ENCODE measurements around the gene PRSS57.

PRSS57 gene

GRCh38 chr19:646779-647565 is 48.3 kb downstream of the PRSS57 start:
- no peaks in the 10 kb centered on the region for H3K27me3 Mint-ChIP-seq
- no peak overlapping the region for H3K4me3 Mint-ChIP-seq
- no peak overlapping the region for H3K27ac Mint-ChIP-seq
- peaks cover 15% of the 10 kb centered on the region for H3K36me3 Mint-ChIP-seq (ENCODE audit: low read depth)
- H3K9me3 Mint-ChIP-seq, result no peaks in the 10 kb centered on the region
- no peaks in the 10 kb centered on the region for H3K4me1 Mint-ChIP-seq (ENCODE audit: low read depth)

GRCh38 chr19:645912-646778 is 49.1 kb downstream of the PRSS57 start:
- Mint-ChIP-seq H3K4me3 (no peak overlapping the region), H3K27me3 (no peaks in the 10 kb centered on the region), H3K27ac (no peak overlapping the region), H3K4me1 (ENCODE audit: low read depth) (no peaks in the 10 kb centered on the region), H3K36me3 (ENCODE audit: low read depth) (peaks cover 15% of the 10 kb centered on the region), H3K9me3 (no peaks in the 10 kb centered on the region)

- H3K27ac Mint-ChIP-seq, result no peak overlapping the region
Measured at GRCh38 chr19:644789-645188, 50.5 kb downstream of the PRSS57 start.

GRCh38 chr19:644363-644762 is 50.9 kb downstream of the PRSS57 start:
- Mint-ChIP-seq H3K36me3 (ENCODE audit: low read depth) (peaks cover 11% of the 10 kb centered on the region), H3K27ac (no peak overlapping the region), H3K4me3 (no peak overlapping the region), H3K4me1 (ENCODE audit: low read depth) (peaks cover 2% of the 10 kb centered on the region), H3K27me3 (no peaks in the 10 kb centered on the region), H3K9me3 (no peaks in the 10 kb centered on the region)

More at GRCh38 chr19:644789-645188, 50.5 kb downstream of the PRSS57 start:
- no peaks in the 10 kb centered on the region for H3K4me1 Mint-ChIP-seq (ENCODE audit: low read depth)
- no peaks in the 10 kb centered on the region for H3K9me3 Mint-ChIP-seq
- H3K27me3 Mint-ChIP-seq, result no peaks in the 10 kb centered on the region
- peaks cover 11% of the 10 kb centered on the region for H3K36me3 Mint-ChIP-seq (ENCODE audit: low read depth)
- H3K4me3 Mint-ChIP-seq, result no peak overlapping the region

GRCh38 chr19:643736-644135 is 51.5 kb downstream of the PRSS57 start:
- Mint-ChIP-seq H3K4me3 (no peak overlapping the region), H3K36me3 (ENCODE audit: low read depth) (peaks cover 11% of the 10 kb centered on the region), H3K4me1 (ENCODE audit: low read depth) (peaks cover 6% of the 10 kb centered on the region), H3K27me3 (no peaks in the 10 kb centered on the region), H3K27ac (no peak overlapping the region), H3K9me3 (no peaks in the 10 kb centered on the region)

- peaks cover 6% of the 10 kb centered on the region for H3K4me1 Mint-ChIP-seq (ENCODE audit: low read depth)
- H3K4me3 Mint-ChIP-seq, result no peak overlapping the region
- H3K9me3 Mint-ChIP-seq, result no peaks in the 10 kb centered on the region
- H3K36me3 Mint-ChIP-seq (ENCODE audit: low read depth), result peaks cover 8% of the 10 kb centered on the region
- H3K27ac Mint-ChIP-seq, result no peak overlapping the region
- no peaks in the 10 kb centered on the region for H3K27me3 Mint-ChIP-seq
Measured at GRCh38 chr19:642767-643727, 52.2 kb downstream of the PRSS57 start.

- no peaks in the 10 kb centered on the region for H3K27me3 Mint-ChIP-seq
- no peaks in the 10 kb centered on the region for H3K9me3 Mint-ChIP-seq
- peaks cover 14% of the 10 kb centered on the region for H3K4me1 Mint-ChIP-seq (ENCODE audit: low read depth)
- H3K4me3 Mint-ChIP-seq, result no peak overlapping the region
- peaks cover 8% of the 10 kb centered on the region for H3K36me3 Mint-ChIP-seq (ENCODE audit: low read depth)
- H3K27ac Mint-ChIP-seq, result no peak overlapping the region
Measured at GRCh38 chr19:641702-642101, 53.5 kb downstream of the PRSS57 start.

GRCh38 chr19:640606-641189 is 54.6 kb downstream of the PRSS57 start:
- H3K36me3 Mint-ChIP-seq (ENCODE audit: low read depth), result peaks cover 3% of the 10 kb centered on the region
- no peaks in the 10 kb centered on the region for H3K27me3 Mint-ChIP-seq
- H3K27ac Mint-ChIP-seq, result no peak overlapping the region
- no peak overlapping the region for H3K4me3 Mint-ChIP-seq
- H3K9me3 Mint-ChIP-seq, result no peaks in the 10 kb centered on the region
- H3K4me1 Mint-ChIP-seq (ENCODE audit: low read depth), result peaks cover 14% of the 10 kb centered on the region

- Mint-ChIP-seq H3K4me3 (no peak overlapping the region), H3K27ac (no peak overlapping the region)
Measured at GRCh38 chr19:640161-640558, 55.1 kb downstream of the PRSS57 start.

GRCh38 chr19:639253-640160 is 55.7 kb downstream of the PRSS57 start, which contains the start of gene FGF22:
TSS of gene FGF22 (plus strand) at chr19:639879. CDS start at chr19:639926, 47 bp downstream.
- Mint-ChIP-seq H3K27me3 (no peaks in the 10 kb centered on the region), H3K4me3 (peak within 1 kb of the TSS; percentile 73), H3K9me3 (no peaks in the 10 kb centered on the region), H3K4me1 (ENCODE audit: low read depth) (peaks cover 14% of the 10 kb centered on the region), H3K27ac (peak within 1 kb of the TSS; percentile 62), H3K36me3 (ENCODE audit: low read depth) (no peaks in the 10 kb centered on the region)

More at GRCh38 chr19:640161-640558, 55.1 kb downstream of the PRSS57 start:
- no peaks in the 10 kb centered on the region for H3K36me3 Mint-ChIP-seq (ENCODE audit: low read depth)
- H3K27me3 Mint-ChIP-seq, result no peaks in the 10 kb centered on the region
- no peaks in the 10 kb centered on the region for H3K9me3 Mint-ChIP-seq
- peaks cover 14% of the 10 kb centered on the region for H3K4me1 Mint-ChIP-seq (ENCODE audit: low read depth)

GRCh38 chr19:638906-639252 is 56.4 kb downstream of the PRSS57 start:
- Mint-ChIP-seq H3K4me1 (ENCODE audit: low read depth) (peaks cover 19% of the 10 kb centered on the region), H3K27ac (no peak overlapping the region), H3K9me3 (no peaks in the 10 kb centered on the region), H3K4me3 (peak overlapping the region; percentile 73), H3K36me3 (ENCODE audit: low read depth) (no peaks in the 10 kb centered on the region), H3K27me3 (no peaks in the 10 kb centered on the region)
